Endothelial cell of umbilical vein (primary cell): ENCODE data around the gene UPK3BL1. TPM values are rescaled to one million over a fixed set of nuclear protein-coding genes. Genes with fewer than 3 reads are reported as not detected.
"Not testable (repeated sequence)": the region's sequence is repeated elsewhere in the genome, so short reads cannot be mapped to it uniquely, and the experiment has no call there.

ENCODE experiments used
- BruUV-seq: library from RNA; stranded (reverse); fragments of 400-500 nt; replicated peaks from 2 replicates; lab custom pipeline; 2021; lab: Mats Ljungman, UMichigan
- CTCF ChIA-PET: fragments of 300-600, 350-600 bp; sonication (Branson Sonifier 250); formaldehyde crosslinking; loops from one replicate; lab custom pipeline; 2021; ENCODE audit warnings: antibody characterized with exemption, inconsistent platforms; lab: Charles Lee
- POLR2A ChIA-PET: fragments of 300-600, 350-600 bp; sonication (Branson Sonifier 250); formaldehyde crosslinking; loops from one replicate; lab custom pipeline; 2021; ENCODE audit warnings: antibody characterized with exemption, inconsistent platforms; lab: Charles Lee
- DNase-seq: peaks from one replicate; pipeline ENCODE4 v3.0.0-alpha.2; 2011; ENCODE audit warnings: low read depth, low spot score
- FAIRE-seq: peaks from 2 replicates; lab custom pipeline; 2011; peaks lifted over from hg19 to GRCh38; lab: Jason Lieb, UNC
- H2AFZ ChIP-seq: 2 replicates; pipeline ENCODE4 v1.6.0; 2012; ENCODE audit warnings: low read depth, low read length, control low read depth, inconsistent platforms
- H3K27ac ChIP-seq: 2 replicates; pipeline ENCODE4 v1.5.1; 2011; ENCODE audit warnings: low read depth, mild to moderate bottlenecking, control low read depth, low read length, moderate library complexity; ENCODE audit not compliant: insufficient read depth
- H3K27me3 ChIP-seq, 2 experiments: 2 replicates each; pipeline versions ENCODE4 v1.6.0 to v1.6.1; 2011; ENCODE audit warnings: low read length in 2 of 2, mixed read lengths in 1 of 2; ENCODE audit not compliant: control insufficient read depth in 2 of 2, insufficient read depth in 2 of 2
- H3K36me3 ChIP-seq, 2 experiments: 2 replicates in 1 of 2; 3 replicates in 1 of 2; pipeline ENCODE4 v1.5.1; 2011; ENCODE audit warnings: low read length in 2 of 2, mild to moderate bottlenecking in 1 of 2, moderate library complexity in 1 of 2; ENCODE audit not compliant: control insufficient read depth in 2 of 2, insufficient read depth in 2 of 2; ENCODE audit errors: extremely low read depth in 1 of 2
- H3K4me1 ChIP-seq: 3 replicates; pipeline ENCODE4 v1.5.1; 2011; ENCODE audit warnings: mild to moderate bottlenecking, low read length; ENCODE audit not compliant: control insufficient read depth, insufficient read depth; ENCODE audit errors: extremely low read depth
- H3K4me2 ChIP-seq: 2 replicates; pipeline ENCODE4 v1.6.1; 2011; ENCODE audit warnings: low read length, control low read depth, mixed read lengths; ENCODE audit not compliant: insufficient read depth
- H3K4me3 ChIP-seq, 3 experiments: fragments of 200-600 bp in 1 of 3; sonication (generic), shearing (Covaris generic) in 1 of 3; replicated peaks in 1 of 3; 2 replicates each; pipeline ENCODE4 v1.5.1; 2011 to 2016; ENCODE audit warnings: control low read depth in 3 of 3, low read length in 3 of 3, mild to moderate bottlenecking in 2 of 3, inconsistent platforms in 1 of 3, low read depth in 1 of 3, moderate library complexity in 1 of 3; ENCODE audit not compliant: insufficient read depth in 1 of 3
- H3K79me2 ChIP-seq: 2 replicates; pipeline ENCODE4 v1.6.0; 2012; ENCODE audit warnings: low read length, inconsistent platforms; ENCODE audit not compliant: control insufficient read depth, insufficient read depth
- H3K9ac ChIP-seq: replicated peaks from 2 replicates; pipeline ENCODE3; 2011; ENCODE audit warnings: low read length, control low read depth; ENCODE audit not compliant: insufficient read depth; ENCODE audit errors: extremely low read depth
- H3K9me1 ChIP-seq: replicated peaks from 3 replicates; pipeline ENCODE4 v1.6.0; 2011; ENCODE audit warnings: mild to moderate bottlenecking, low read length; ENCODE audit not compliant: control insufficient read depth, insufficient read depth; ENCODE audit errors: extremely low read depth
- H3K9me3 ChIP-seq: replicated peaks from 2 replicates; pipeline ENCODE4 v1.5.1; 2012; ENCODE audit warnings: low read length, inconsistent platforms; ENCODE audit not compliant: control insufficient read depth, insufficient read depth
- H4K20me1 ChIP-seq: replicated peaks from 2 replicates; pipeline ENCODE3; 2011; ENCODE audit warnings: mild to moderate bottlenecking, low read length; ENCODE audit not compliant: control insufficient read depth, insufficient read depth; ENCODE audit errors: extremely low read depth
- dilution Hi-C: fragments of 300-500 bp; cut with MboI; formaldehyde crosslinking; loops from one replicate; pipeline ENCODE4 v1.15.0; 2019; ENCODE audit warnings: low sequenced_read_pairs; ENCODE audit not compliant: extremely low pct_ligation_motif_present
- intact Hi-C: fragments of 100-400 bp; cut with micrococcal nuclease; formaldehyde crosslinking; loops from one replicate; pipeline ENCODE4 v1.10.0; 2022
- polyA plus RNA-seq, 4 experiments: library from polyadenylated mRNA; depleted of rRNA in 3 of 4; stranded (reverse) in 3 of 4; unstranded in 1 of 4; fragments of >200 nt; gene quantifications; 2 replicates each; pipeline versions ENCODE4 v1.2.1 to v1.2.3, GENCODE V29; 2011 to 2012; ENCODE audit warnings: missing spikeins in 1 of 4
- total RNA-seq: library from RNA; stranded (reverse); gene quantifications from 2 replicates; pipeline ENCODE4 v1.2.3, GENCODE V29; 2021

UPK3BL1 gene
- total and polyA plus RNA-seq, 2 donors (not counting 3 experiments of a cell fraction or from before 2014, with no cell fraction given): 14.1 to 17.8 TPM

DNA sequence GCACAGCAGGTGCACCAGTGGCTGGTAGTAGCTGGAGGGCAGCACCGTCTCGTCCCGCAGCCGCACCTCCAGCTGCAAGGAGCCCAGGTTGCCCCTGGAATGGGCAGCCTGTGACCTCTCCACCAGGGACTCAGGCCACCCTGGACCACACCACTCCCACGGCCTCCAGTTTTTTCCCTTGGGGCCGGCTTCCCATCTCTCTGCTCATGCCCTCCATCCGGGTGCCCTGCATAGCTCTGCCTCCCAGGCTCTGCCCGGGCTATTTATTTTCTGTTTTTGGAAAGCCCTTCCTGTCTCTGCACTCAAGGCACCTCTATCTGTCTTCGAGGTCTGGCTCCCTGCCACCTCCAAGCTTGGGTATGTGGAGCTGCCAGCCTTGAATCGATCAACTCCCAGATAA lies 46.6 kb downstream of the UPK3BL1 start:
- H3K4me3 ChIP-seq, DNase-seq, H3K79me2 ChIP-seq, CTCF ChIA-PET, H3K4me2 ChIP-seq, H3K4me1 ChIP-seq, H3K27ac ChIP-seq, H4K20me1 ChIP-seq, BruUV-seq, H3K27me3 ChIP-seq, dilution Hi-C loops, intact Hi-C loops, H3K9ac ChIP-seq, H3K36me3 ChIP-seq, H3K9me1 ChIP-seq, H2AFZ ChIP-seq, POLR2A ChIA-PET, FAIRE-seq, H3K9me3 ChIP-seq: not testable (repeated sequence)

DNA sequence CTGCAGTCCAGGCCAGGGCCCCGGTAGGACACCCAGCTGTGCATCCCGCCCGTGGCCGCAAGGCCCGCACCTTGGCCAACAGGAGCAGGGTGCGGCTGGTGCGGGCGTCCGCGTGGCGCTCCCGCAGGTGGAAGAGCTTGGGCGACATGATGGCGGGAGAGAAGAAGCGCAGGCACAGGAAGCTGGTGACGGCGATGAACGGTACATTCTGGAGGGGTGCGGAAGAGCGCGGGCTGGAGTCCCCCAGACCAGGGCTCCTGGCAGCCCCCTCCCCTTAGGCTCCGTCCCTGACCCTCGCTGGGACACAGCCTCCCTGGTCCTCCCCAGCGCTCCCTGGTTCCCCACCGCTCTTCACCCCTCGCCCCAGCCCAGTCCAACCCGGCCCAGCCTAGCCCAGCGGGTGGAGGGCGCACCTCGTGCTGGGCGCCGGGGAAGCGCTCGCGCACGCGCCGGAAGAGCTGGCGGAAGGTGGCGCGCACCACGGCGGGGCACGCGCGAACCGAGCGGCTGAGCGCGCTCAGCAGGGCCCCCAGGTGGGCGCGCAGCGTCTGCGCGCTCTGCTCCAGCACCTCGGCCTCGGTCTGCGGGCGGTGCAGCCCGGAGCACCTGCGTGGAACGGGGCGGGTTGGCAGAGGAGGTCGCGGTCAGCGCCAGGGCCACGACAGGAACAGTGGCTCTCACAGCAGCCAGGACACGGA lies 48.8 kb downstream of the UPK3BL1 start:
- H3K4me2 ChIP-seq, H3K27me3 ChIP-seq, H3K9ac ChIP-seq, H3K9me1 ChIP-seq, H3K4me3 ChIP-seq, H3K4me1 ChIP-seq, H2AFZ ChIP-seq, H4K20me1 ChIP-seq, dilution Hi-C loops, H3K9me3 ChIP-seq, H3K27ac ChIP-seq, POLR2A ChIA-PET, H3K79me2 ChIP-seq, BruUV-seq, CTCF ChIA-PET, DNase-seq, FAIRE-seq, intact Hi-C loops, H3K36me3 ChIP-seq: not testable (repeated sequence)

DNA sequence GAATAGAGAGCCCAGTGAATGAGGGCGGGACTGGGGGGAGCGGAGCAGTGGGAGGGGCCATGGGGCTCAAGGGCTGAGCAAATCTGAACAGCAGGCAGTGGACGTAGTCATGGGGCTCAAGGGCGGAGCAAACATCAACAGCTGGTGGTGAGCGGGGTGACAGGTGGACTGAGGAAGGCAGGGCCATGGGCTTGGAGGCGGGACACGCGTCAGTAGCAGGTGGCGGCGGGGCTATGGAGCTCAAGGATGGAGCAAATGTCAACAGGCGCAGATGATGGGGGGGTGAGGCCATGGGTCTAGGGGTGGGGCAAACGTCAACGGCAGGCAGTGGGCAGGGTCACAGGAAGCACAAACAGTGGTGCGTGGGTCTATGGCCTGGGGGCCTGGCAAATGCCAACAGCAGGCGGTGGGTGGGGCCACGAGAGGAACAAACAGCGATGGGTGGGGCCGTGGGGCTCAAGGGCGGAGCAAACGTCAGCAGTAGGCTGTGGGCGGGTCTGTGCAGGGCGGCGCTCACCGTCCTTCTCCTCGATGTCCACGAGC lies 50.0 kb downstream of the UPK3BL1 start:
- DNase-seq, CTCF ChIA-PET, H3K4me2 ChIP-seq, H3K79me2 ChIP-seq, H3K9ac ChIP-seq, H3K4me1 ChIP-seq, H3K27ac ChIP-seq, H3K9me3 ChIP-seq, H4K20me1 ChIP-seq, dilution Hi-C loops, intact Hi-C loops, H3K4me3 ChIP-seq, H3K9me1 ChIP-seq, POLR2A ChIA-PET, FAIRE-seq, H3K27me3 ChIP-seq, BruUV-seq, H2AFZ ChIP-seq, H3K36me3 ChIP-seq: not testable (repeated sequence)

DNA sequence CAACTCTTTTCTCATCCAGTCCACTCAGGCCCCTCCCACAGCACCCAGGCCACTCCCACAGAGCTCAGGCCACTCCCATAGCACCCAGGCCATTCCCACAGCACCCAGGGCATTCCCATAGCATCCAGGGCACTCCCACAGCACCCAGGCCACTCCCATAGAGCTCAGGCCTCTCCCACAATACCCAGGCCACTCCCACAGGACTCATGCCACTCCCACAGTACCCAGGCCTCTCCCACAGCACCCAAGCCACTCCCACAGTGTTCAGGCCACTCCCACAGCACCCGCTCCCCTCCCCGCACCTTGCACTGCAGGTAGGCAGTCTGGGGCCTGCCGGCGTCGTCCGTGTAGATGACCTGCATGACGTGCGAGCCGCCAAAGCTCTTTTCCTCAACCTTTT lies 52.7 kb downstream of the UPK3BL1 start:
- intact Hi-C loops, CTCF ChIA-PET, H3K79me2 ChIP-seq, DNase-seq, H3K4me2 ChIP-seq, H3K36me3 ChIP-seq, FAIRE-seq, H3K9me3 ChIP-seq, H3K27me3 ChIP-seq, BruUV-seq, H3K9ac ChIP-seq, H3K4me1 ChIP-seq, H2AFZ ChIP-seq, H3K9me1 ChIP-seq, H3K27ac ChIP-seq, POLR2A ChIA-PET, H3K4me3 ChIP-seq, H4K20me1 ChIP-seq, dilution Hi-C loops: not testable (repeated sequence)
